Measurements from ENCODE around the gene SBNO2.

Gene SBNO2

DNA sequence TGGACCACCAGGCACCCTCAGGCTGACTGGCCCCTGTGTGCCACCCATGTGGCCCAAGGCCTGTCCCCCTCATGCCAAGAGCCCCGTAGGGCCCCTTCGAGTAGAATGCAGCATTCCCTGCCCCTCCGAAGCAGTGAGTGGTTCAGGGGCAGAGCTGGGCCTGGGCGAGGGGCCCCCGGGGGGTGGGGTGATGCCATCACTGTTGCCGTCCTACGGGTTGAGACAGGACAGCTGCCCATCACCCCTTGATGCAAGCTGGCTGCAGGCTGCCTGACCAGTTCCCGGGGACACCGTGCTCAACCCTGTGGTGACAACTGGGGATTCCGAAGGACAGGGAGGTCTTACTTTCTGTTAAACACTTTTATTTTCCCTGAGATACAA, 4.7 kb downstream of the SBNO2 start:
- no peak for DNase-seq (ENCODE audit: low read depth)

DNA sequence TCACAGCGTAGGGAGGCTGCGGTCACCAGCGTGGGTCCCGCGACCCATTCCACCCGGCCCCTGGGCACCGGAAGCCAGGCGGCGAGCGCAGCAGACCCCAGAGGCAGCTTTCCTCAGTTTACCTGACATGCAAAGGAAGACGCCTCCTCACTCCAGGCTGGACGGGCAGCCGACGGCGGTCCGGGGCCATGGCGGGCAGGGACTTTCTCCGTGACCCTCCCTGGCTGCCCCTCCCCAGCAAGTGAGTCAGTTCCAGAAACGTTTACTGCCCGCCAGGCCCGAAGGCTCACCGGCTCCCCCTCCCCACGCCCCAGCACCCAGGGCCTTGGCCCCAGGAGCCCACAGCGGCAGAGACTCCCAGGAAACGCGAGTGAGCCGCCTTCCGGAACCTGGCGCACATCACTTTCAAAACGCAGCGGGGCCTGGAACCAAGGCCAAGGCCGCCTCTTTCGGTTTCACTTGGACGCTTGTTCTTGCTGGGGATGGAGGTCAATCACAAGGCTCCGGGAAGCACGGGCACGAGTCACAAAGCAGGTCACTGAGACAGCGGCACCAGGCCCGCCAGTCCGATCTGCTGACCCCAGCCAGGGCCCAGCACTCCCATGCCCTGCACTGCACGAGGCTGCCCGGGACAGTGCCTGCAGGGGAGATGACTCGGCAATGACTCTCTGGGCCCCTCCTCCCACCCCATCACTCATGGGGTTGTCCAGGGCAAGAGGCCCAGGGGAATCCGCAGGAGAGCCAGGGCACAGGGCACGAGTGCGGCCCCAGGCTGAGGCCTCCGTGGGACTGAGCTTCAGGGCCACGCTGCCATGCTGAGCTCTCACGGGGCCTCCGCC, 5.3 kb downstream of the SBNO2 start:
- no peak for DNase-seq (ENCODE audit: low read depth)

DNA sequence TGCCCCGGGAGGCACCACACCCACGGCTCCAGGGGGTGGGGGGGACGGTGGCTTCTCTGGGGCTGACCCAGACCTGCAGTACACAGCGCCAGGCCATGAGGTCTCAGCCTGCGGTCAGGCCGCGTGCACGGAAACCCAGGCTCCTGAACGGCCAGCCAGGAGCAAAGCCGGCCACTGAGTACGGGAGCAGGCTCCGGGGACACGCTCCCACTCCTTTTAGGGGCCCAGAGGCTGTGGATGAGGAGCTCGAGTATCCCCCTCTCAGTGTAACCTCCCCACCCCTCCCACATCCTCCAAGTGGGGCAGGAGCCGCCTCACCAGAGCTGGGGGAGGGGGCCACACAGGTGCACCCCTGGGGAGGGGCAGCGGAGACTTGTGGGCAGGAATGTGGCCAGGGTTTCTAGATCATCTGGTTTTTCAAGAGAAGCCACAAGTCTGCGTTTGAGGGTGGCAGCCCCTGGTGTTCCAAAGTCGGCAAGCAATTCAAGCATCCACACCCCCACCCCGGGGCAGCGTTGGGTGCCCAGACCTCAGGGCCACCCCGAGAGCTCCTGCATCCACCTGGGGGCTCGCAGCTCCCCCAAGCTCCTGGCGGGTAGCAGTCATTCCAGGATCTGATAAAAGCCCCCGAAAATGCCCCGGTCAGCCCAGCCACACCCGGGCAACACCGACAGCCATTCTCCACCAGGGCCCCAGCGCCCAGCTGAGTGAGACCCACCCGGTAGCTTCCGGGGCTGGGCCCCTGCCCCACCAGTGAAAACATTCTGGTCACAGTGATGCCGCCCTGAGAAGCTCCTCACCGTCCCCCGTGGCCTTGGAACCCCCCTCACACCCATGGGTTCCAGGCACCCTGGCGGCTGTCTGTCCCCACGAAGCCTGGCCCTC, 6.1 kb downstream of the SBNO2 start:
- no peak for DNase-seq (ENCODE audit: low read depth)

DNA sequence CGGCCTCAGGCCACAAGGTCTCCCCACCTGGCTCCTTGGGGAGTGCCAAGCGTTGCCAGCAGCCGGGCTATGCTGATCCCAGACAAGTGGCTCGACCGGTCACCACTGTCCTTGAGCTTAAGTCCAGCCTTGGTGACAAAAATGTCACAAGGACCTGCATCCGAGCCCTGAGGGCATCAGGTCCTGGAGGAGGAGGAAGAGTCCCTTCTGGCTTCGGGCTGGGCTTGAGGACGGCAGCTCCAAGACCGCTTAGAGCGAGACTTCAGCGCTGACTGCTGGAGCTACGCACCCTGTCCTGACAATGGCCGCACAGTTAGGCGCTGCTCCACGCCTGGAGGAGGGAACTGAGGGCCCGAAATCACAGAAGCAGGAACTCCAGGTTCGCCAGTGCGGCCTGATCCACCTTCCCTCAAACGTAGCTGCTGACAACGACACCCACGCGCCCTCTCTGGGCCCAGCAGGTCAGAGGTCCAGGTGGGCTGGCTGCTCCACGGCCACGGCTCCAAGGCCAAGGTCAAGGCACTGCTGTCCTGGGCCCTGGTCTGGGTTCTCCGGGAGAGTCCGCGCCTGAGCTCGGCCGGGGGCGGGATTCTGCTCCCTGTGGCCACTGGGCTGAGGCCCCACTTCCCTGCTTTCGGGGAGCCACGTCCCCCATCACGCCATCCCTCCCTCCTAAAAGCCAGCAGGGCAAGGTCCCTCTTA, 7.0 kb downstream of the SBNO2 start:
- no peak for DNase-seq (ENCODE audit: low read depth)

DNA sequence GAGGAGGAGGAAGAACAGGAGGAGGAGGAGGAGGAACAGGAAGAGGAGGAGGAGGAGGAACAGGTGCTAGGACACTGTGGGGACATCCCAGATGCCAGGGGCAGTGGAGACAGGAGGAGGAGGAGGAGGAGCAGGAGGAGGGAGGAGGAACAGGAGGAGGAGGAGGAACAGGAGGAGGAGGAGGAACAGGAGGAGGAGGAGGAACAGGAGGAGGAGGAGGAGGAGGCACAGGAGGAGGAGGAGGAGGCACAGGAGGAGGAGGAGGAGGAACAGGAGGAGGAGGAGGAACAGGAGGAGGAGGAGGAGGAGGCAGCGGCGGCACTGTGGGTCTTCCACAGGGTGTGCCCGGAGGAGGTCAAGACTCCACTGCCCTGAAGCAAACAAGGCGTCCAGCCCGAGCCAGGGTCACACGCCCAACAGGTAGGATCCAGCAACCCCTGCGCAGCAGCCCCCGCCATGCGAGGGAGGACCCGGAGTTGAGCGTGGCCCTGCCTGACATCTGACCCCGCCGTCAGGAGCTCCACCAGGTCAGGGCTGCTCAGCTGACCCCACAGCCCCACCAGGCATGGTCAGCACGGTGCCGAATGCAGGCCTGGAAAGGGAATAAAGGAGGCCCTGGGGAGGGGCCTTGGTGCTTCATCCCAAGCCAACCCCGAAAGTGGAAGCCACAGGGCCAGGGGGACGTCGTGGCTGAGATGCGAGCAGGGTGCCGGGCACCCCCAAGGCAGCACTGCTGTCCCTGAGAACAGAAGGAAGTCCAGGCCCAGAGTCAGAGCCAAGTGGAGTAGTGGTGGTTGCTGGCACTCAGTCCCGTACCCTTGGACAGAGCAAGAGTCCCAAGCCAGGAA, 9.2 kb downstream of the SBNO2 start:
- no peak for DNase-seq (ENCODE audit: low read depth)

DNA sequence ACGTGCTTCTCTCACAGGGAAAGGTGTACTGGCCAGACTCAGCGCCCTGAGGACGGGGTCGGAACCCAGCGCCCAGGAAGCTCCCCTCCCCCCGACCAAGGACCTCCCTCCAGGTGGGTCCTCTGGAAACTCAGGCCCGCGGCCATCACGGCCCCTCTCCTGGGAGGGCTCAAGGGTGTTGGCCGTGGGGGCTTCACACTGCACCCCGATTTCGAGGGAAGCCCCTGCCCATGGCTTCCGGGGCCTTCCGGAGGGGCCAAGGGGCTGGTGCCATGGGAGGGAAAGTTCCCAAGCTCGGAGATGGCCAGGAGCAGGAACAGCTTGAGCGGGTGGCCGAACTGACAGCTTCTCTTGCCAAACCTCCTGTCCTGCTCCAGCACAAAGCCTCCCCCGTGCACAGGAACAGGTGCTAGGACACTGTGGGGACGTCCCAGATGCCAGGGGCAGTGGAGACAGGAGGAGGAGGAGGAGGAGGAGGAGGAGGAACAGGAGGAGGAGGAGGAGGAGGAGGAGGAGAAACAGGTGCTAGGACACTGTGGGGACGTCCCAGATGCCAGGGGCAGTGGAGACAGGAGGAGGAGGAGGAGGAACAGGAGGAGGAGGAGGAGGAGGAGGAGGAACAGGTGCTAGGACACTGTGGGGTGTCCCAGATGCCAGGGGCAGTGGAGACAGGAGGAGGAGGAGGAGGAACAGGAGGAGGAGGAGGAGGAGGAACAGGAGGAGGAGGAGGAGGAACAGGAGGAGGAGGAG, 10.0 kb downstream of the SBNO2 start:
- no peak for DNase-seq (ENCODE audit: low read depth)

DNA sequence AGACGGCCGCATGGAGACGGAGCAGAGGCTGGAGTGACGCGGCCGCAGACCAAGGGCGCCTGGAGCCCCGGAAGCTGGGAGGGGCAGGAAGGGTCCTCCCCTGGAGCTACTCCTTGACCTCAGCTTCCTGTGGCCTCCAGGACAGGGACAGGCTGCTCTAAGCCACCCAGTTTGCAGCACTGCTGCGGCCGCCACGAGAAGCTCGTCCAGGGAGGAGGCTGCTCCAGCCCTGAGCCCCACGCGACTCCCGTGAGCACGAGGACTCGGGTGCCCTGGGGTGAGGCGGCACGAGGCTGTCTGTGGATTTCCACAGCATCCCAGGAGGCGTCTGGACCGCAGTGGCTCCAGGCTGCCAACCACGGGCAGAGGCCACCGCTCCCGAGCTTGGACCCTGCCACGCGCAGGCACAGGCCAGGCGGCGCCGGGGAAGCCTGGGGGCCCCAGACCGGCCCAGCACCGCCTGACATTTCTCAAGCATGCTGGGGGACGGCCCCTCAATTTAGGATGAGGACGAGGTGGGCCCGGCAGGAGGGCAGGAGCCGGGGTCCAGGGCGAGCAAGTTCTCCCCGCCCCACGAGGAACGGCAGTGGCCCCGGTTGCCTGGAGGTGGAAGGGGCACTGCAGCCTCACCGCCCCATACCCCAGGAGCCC, 10.7 kb downstream of the SBNO2 start:
- DNase-seq (ENCODE audit: low read depth), result no peak

DNA sequence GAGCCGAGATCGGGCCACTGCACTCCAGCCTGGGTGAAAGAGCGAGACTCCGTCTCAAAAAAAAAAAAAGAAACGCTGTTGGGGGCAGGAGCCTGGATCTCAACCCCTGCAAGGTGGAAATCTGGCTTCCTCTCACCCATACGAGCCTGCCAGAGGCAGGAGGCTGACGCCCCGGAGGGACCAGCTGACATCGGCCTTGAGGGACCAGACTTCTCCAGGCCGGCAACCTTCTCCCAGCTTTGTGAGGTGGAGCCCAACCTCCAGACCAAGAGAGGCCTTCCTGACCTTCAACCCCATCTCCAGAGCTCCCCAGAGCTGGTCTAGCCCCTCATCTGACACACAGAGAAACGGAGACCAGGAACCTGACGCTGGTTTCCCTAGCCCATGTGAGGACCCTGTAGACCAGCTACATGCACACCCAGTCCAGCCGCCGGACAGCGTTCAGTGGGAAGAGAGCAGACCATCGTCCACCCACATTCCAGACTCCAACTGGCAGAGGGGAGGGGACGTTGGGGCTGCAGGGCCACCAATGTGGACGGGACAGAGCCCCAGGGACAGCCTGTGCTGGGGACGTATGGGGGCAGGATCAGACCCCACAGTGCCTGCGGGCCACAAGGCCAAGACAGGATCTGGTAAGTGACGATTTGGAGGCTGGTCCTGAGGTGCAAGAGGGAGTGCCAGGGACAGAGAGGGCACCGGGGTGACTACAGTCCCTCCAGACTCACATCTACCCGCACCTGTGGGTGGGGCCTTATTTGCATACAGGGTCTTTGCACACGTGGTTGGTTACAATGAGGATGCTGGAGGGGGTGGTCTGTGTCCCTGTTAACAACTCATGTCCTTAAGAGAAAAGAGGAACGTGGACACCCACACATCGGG, 11.4 kb downstream of the SBNO2 start:
- no peak for DNase-seq (ENCODE audit: low read depth)

DNA sequence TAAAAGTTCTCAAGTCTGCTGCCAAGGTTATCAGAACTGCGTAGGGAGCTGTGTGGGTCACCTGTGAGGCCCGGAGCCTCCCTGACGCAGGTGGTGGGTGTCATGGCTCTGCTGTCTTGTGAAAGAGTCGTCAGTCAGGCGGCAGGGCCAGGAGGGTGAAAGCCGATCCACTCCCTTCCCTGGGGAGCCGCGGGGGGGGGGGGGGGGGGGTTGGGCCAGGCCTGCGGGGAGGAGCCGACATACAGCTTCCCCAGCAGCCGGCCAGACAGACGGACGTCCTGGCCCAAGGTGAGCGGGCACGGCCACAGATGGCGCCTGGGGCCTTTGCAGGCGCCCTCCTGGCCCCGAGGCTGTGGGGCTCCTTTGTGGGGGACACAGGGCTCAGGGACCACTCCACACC, 12.4 kb downstream of the SBNO2 start:
- DNase-seq (ENCODE audit: low read depth), result no peak

DNA sequence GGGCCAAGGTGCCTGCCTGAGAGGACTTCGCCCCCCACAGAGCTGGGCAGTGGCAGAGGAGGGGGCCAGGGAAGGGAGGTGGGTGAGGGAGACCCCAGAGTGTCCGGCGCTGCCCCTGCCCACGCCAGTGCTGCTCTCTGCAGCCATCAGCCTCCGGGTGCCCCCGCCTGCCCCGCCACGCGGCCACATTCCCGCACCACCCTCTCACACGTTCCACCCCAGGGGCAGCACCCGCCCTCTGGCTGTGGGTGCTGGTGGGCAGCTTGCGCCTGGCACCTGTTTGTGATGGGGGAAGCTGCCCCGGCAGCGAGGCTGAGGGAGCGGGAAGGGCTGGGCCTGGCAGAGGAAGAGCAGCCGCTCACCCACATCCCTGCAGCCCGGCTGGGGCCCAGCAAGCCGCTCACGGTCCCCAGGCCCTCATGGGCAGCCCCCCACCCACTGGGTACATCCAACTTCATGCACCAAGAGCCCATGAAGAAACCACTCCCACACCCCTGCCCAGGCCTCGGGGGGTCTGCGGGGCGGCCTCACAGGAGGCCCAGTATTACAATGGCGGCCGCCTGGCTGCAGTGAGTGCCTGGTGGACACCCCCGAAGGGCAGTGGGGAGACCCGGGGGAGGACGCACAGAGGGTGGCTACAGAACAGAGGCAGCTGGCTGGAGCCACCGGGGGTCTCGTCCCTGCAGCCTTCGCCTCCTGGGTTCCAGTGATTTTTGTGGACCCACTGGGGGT, 14.0 kb downstream of the SBNO2 start:
- DNase-seq (ENCODE audit: low read depth), result no peak

DNA sequence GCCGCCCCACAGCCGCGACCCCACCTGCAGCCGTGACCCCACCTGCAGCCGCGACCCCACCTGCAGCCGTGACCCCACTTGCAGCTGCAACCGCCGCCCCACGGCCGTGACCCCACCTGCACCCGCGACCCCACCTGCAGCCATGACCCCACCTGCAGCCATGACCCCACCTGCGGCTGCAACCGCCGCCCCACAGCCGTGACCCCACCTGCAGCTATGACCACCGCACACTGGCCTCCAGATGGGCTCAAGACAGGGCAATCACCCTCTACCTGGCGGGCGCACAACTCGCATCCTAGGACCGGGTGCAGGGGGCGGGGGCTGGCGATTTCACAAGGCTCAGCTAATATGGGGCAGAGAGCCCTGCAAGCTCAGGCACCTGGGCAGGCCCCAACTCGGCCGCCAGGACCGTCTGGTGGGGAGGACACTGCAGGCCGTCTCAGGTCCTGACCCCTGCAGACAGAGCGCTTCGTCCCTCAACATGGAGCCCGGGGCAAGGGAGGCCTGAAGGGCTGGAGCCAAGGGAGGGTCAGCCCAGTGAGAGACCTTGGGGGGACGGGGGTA, 15.1 kb downstream of the SBNO2 start:
- no peak for DNase-seq (ENCODE audit: low read depth)

DNA sequence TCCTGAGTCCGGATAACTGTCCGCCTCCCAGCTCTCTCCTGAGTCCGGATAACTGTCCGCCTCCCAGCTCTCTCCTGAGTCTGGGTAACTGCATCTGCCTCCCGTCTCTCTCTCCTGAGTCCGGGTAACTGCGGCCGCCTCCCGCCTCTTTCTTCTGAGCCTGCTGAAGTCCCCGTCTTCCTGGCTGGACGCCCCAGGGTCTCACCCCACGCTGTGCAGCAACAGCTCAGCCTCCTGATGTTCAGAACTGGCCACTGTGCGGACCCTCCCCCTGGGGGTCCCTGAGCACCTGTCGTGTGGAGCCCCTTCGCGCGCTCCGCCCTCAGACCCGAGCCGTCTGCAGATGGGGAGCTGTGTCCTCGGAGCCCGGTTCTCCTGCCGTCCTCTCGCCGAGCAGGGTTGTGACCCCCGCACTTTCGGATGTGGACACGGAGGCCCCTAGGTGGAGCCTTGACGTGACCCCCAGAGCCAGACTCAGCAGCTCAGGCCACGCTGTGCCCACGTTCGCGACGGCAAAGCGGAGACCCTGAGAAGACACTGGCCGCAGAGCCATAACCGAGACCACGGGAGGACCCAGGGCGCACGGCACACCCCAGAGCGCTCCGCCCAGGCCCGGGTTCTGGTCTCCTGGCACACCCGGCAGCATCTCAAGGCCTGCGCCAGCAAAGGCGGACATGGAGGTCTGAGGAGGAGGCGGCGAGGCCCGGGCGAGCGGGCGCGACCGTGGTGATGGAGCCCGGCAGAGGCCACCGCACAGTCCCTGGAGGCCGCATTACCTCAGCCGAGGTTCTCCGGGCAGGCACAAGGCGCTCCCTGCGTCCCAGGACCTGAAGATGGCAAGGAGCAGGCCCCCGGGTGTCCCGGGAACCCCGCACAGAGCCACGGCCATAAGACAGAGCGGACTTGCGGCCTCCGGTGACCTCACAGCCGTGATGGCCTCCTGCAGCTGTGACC, 15.9 kb downstream of the SBNO2 start:
- DNase-seq (ENCODE audit: low read depth), result no peak

DNA sequence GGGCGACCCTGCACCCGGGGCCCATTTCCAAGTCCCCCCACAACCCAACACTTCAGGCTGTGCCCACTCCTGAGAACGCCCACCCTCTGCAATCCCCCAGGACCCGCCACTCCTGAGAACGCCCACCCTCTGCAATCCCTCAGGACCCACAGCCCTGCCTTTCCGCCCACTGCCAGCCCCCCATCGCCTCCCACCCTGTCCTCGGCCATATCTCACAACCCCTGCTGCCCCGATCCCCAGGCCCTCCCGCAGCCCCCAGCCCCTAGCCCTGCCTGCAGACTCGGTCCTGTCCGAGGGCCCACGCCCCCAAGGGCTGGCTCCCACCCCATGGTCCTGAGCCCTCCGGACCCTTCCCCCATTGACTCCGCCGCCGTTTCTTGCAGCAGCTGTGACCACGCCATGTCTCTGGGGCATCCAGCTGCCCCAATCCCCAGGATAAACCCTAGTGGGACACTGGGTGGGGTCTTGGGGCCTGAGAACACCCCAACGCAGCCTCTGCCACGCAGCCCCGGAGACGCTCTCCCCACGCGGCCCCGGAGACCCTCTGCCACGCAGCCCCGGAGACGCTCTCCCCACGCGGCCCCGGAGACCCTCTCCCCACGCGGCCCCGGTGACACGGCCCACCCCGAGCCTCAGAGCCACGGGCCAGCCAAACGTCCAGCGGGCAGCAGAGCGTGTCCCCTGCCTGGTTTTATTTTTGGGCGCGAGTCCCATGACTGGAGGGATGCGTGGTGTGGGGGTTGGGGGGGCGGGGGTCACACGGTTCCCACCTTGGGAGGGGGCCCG, 17.0 kb downstream of the SBNO2 start:
- DNase-seq (ENCODE audit: low read depth), result no peak

DNA sequence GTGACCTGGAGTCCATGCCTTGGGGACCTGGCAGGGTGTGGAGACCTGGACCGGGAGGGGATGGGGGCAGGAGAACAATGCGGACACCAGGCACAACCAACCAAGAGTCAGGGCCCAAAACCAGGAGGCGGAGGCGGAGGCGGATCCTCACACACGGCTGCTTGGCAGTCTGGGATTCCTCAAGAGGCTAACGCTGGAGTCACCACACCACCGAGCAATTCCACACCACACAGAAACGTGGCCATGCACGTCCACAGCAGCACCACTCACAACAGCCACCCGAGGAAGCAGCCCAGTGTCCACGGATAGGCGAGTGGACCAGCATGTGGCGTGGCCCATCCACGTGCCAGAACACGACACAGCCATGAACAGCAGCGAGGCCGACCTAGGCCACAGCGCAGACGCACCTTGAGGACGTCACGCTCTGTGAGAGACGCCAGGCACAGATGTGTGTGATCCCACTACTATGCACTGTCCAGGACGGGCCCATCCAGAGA, 17.7 kb downstream of the SBNO2 start:
- no peak for DNase-seq (ENCODE audit: low read depth)

DNA sequence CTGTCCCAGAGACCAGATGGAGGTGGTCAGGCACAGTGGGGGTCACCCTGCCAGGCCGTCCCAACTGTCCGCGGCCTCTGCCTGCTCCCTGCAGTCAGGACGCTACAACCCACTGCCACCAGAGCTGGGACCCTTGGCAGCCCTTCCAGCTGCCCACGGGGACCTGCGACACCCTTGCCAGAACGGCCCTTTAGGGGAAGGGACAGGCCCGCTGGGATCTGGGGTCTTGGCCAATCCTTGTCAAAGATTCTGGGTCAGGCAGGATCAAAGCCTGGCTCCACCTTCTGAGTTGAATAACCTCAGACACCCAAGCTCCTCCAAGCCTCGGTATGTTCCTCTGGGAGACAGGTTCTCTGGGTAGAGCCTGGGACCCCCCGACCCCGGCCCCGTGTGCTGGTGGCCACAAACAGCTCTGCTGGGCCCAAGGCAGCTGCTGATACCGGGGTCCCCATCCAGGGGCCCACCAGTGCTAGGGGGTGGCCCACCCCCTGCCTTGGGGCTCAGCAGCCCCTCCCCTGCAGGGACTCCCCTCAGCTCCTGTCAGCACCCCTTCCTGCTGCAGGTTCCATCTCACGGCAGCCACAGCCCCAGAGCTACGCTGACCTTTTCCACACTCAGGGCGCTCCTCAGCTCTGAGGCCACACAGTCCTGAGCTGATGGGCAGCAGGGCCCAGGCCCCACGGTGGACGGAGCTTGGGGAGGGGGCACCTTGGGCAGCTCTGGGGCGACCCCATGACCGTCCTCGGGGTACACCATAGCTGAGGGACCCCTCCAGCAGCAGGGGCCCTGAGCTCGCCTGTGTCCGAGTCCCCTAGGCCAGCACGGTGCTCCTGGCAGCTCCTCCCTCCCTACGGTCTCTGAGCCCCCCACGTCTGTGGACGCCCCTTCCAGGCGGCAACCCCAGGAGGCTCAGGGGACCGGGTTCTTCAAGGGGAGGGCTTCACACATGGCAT, 18.4 kb downstream of the SBNO2 start:
- DNase-seq (ENCODE audit: low read depth), result no peak
